Heart right ventricle (tissue), 16 donors: ENCODE results near the gene PEX10. TPM values are rescaled to one million over a fixed set of nuclear protein-coding genes. Genes with fewer than 3 reads are reported as not detected.

Experiments
- ATAC-seq, 8 donors: fragments of 200-7000 bp; cut with Tn5 transposase; one replicate each; pipeline ENCODE4 v1.9.1; 2020; ENCODE audit warnings: mild to moderate bottlenecking in 8 of 8, moderate library complexity in 8 of 8, moderate number of reproducible peaks in 1 of 8
- DNase-seq, 2 donors: peaks; one replicate each; pipeline ENCODE4 v3.0.0-alpha.2; 2020
- H3K27ac ChIP-seq, 10 donors: fragments of 200-600 bp; sonication (generic) in 2 of 10; one replicate each; pipeline versions ENCODE4 v1.5.0 to v1.8.0; 2020 to 2022; ENCODE audit warnings: mild to moderate bottlenecking in 3 of 10
- H3K27me3 ChIP-seq, 7 donors: fragments of 200-600 bp; one replicate each; pipeline ENCODE4 v1.8.0; 2021 to 2022; ENCODE audit warnings: mild to moderate bottlenecking in 2 of 7
- H3K36me3 ChIP-seq, 9 donors: fragments of 200-600 bp; sonication (generic) in 1 of 9; one replicate each; pipeline versions ENCODE4 v1.5.0 to v1.8.0; 2020 to 2022; ENCODE audit warnings: mild to moderate bottlenecking in 2 of 9
- H3K4me1 ChIP-seq, 9 donors: fragments of 200-600 bp; sonication (generic) in 1 of 9; one replicate each; pipeline versions ENCODE4 v1.5.0 to v1.8.0; 2020 to 2022; ENCODE audit warnings: mild to moderate bottlenecking in 4 of 9
- H3K4me3 ChIP-seq, 10 donors: fragments of 200-600 bp; sonication (generic) in 2 of 10; one replicate each; pipeline versions ENCODE4 v1.5.0 to v1.8.0; 2020 to 2022; ENCODE audit warnings: mild to moderate bottlenecking in 7 of 10, moderate library complexity in 2 of 10
- H3K9me3 ChIP-seq, 11 donors: fragments of 200-600 bp in 10 of 11; sonication (generic) in 2 of 11; one replicate each; pipeline versions ENCODE4 v1.5.0 to v1.8.0; 2013 to 2022; ENCODE audit warnings: mild to moderate bottlenecking in 2 of 11, control low read depth in 1 of 11, moderate library complexity in 1 of 11
- WGBS, 2 donors: extraction: QIAGEN DNeasy Blood & Tissue Kit; methylation state at CpG; one replicate each; pipeline ENCODE4 v1.1.7; 2013; ENCODE audit warnings: inconsistent platforms in 1 of 2; 5-methylcytosine and 5-hydroxymethylcytosine counted together
- intact Hi-C, 10 donors: fragments of 100-400 bp; cut with DNase I; formaldehyde crosslinking; loops; one replicate each; pipeline versions ENCODE4 v1.11.1 to v1.14.2; 2022
- polyA plus RNA-seq, 2 donors: library from polyadenylated mRNA; stranded (reverse); fragments of 200-250 nt; gene quantifications; one replicate each; pipeline ENCODE4 v1.2.3, GENCODE V29; 2013
- total RNA-seq, 10 donors: library from RNA; stranded (reverse); fragmentation: NEBNext Ultra II Directional in 3 of 10; extraction: Animal tissue kit (Norgen Biotek cat#: 25700) in 3 of 10; gene quantifications; one replicate each; pipeline versions ENCODE4 v1.2.1 to v1.2.4, GENCODE V29; 2021 to 2023
- TF ChIP-seq, protein P1 (sequence below), 9 donors: fragments of 200-600 bp; sonication (generic) in 2 of 9; IDR thresholded peaks; one replicate each; pipeline versions ENCODE4 v1.5.0 to v1.8.0; 2021 to 2022; ENCODE audit warnings: antibody characterized with exemption in 9 of 9, mild to moderate bottlenecking in 5 of 9, moderate library complexity in 1 of 9
- donor health status: Arrhythmogenic right ventricular cardiomyopathy.
- donor health status: ischemic (EF 13 %, LVEDD 7.1; RV severe dilation, severe dysfunction).
- donor health status: healthy with polysubstance abuse.
- donor health status: DM: no; HTN: yes; CAD: no.
- donor health status: DM: no; HTN: no; CAD: no.
- donor health status: ischemic (EF 25% LVEDD 6.9; RV normal size, moderate dysfunction).
- donor health status: ischemic (EF 25% LVEDD 5.7; RV mildly dilated, moderate dysfunction).
- donor health status: healthy.
- donor health status: DM: yes; HTN: yes; CAD: no.
- donor health status: Ischemic cardiomyopathy.
- donor health status: ischemic (EF 35%, LVEDD 5.7; RV mildly dilated, moderate dysfunction).
- donor health status: nonischemic (EF 11% LVEDD 7.7; RV severe dilation, severe dysfunction).
- donor health status: DM: yes; HTN: yes; CAD: no.
- donor health status: PGD.
- donor health status: ischemic (EF 29% LVEDD 5.4; RV normal size, mild dysfunction).
- donor health status: nonischemic (EF 23%, LVEDD 6.1; RV moderate dilation, normal function).

Gene PEX10
- total and polyA plus RNA-seq, 12 donors, result 13.7 to 26.0 (median 18.5) TPM

DNA sequence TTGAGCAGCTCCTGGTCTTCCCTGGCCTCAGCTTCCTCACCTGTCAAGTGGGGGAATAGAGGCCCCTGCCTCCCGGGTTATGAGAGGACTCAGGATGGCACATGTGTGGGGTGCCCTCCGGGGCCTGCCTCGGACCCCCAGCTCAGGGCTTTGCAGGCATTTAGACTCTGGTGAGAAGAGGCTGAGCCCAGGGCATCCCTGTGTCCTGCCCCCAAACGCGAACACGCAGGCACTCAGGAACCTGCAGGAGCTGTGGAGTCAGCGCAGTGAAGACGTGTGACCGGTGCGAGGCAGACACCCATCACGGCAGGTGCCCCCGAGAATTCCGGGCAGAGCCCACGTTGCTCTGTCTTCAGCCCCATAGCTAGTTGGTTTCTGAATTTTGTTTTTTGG, 5.5 kb upstream of the PEX10 start:
- H3K4me1 ChIP-seq, result peaks cover 3 to 20% (median 18%) of the 10 kb centered on the region in 9 donors
- ATAC-seq (no peak), DNase-seq (no peak)
- no peak overlapping the region for H3K4me3 ChIP-seq
- no peak overlapping the region for H3K27ac ChIP-seq
- H3K9me3 ChIP-seq, result peaks cover 0 to 7% (median 0%) of the 10 kb centered on the region in 11 donors
- WGBS, 2 donors, result 72 to 73% methylated on average over 14 of the region's 14 CpGs
- no peaks in the 10 kb centered on the region for H3K36me3 ChIP-seq
- intact Hi-C loops, result loop anchor here in 7 of 10 donors (5.0 to 10.0 kb wide), 4 partner anchors 227 to 1007 kb away; no protein-coding TSS in a partner anchor
- peaks cover 0 to 61% (median 53%) of the 10 kb centered on the region in 7 donors for H3K27me3 ChIP-seq
- TF ChIP-seq, protein P1, sequence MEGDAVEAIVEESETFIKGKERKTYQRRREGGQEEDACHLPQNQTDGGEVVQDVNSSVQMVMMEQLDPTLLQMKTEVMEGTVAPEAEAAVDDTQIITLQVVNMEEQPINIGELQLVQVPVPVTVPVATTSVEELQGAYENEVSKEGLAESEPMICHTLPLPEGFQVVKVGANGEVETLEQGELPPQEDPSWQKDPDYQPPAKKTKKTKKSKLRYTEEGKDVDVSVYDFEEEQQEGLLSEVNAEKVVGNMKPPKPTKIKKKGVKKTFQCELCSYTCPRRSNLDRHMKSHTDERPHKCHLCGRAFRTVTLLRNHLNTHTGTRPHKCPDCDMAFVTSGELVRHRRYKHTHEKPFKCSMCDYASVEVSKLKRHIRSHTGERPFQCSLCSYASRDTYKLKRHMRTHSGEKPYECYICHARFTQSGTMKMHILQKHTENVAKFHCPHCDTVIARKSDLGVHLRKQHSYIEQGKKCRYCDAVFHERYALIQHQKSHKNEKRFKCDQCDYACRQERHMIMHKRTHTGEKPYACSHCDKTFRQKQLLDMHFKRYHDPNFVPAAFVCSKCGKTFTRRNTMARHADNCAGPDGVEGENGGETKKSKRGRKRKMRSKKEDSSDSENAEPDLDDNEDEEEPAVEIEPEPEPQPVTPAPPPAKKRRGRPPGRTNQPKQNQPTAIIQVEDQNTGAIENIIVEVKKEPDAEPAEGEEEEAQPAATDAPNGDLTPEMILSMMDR (IDR thresholded peaks at IDR 0.05), result no peak

DNA sequence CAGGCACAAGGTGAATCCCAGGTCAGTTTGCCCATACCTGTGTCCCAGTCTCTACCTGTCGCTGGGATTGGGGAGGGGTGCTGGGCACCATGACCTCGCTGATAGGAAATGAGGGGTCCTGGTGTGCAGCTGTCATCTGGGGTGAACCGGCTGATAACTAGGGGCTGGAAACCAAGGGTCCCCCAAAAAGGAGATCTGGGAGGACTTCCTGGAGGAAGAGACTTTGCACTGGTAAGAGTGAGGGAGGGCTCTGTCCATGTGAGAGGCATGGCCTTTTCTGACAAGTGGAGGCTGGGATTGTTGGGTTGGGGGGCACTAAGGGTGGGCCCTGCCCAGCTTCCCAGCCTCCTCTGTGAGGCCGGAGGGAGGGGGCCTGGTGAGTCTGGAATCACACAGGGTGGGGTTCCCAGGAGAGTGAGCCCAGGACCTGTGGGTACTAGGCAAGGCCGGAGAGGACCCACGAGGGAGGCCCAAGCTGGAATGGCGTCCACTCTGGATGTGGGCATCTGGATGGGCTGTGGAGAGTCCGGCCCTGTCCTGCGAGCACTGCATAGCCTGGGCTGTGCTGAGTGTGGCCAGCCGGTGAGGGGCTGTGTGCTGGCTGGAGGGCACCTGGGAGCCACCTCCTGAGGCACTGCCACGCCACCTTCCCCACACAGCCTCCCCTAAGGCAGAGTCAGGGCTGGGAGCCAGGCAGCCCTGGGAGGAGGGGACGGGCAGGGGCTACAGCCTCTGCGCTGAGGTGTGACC, 4.9 kb upstream of the PEX10 start:
- intact Hi-C loops, result loop anchor here in 7 of 10 donors (5.0 to 10.0 kb wide), 4 partner anchors 228 to 1008 kb away; no protein-coding TSS in a partner anchor
- ATAC-seq (no peak), DNase-seq (peak in 1 of 2 donors; percentile 5)
- Histone ChIP-seq H3K27me3 (peaks cover 0 to 59% (median 53%) of the 10 kb centered on the region in 7 donors), H3K4me1 (peaks cover 3 to 21% (median 18%) of the 10 kb centered on the region in 9 donors), H3K4me3 (no peak overlapping the region), H3K9me3 (peaks cover 0 to 1% (median 0%) of the 10 kb centered on the region in 11 donors), H3K27ac (no peak overlapping the region), H3K36me3 (no peaks in the 10 kb centered on the region)
- whole genome bisulfite sequencing, 2 donors, result 74 to 84% methylated on average over 13 of the region's 13 CpGs
- TF ChIP-seq, protein P1 (IDR thresholded peaks at IDR 0.05), result no peak

DNA sequence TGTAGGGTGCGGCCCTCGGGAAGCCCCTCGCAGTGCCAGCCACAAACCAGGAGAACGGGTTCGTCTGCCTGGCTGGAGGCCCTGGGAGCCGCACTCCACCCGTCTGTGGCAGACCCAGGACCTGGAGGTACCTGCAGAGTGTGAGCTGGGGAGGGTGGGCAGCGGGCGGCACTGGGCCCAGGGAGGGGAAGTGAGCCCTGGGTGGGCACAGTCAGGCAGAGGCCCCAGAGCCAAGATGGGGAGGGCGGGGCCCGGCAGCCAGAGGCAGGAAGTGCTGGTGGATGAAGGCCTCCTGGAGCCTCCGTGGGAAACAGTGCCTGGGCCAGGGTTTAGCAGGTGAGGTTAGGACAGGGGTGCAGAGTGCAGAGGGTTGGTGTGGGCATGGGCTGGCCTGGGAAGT, 4.0 kb upstream of the PEX10 start:
- H3K4me1 ChIP-seq, result peaks cover 3 to 28% (median 25%) of the 10 kb centered on the region in 9 donors
- peak in 1 of 2 donors; percentile 9 for DNase-seq
- intact Hi-C loops, result loop anchor here in 7 of 10 donors (5.0 to 10.0 kb wide), 4 partner anchors 228 to 1008 kb away; no protein-coding TSS in a partner anchor
- H3K36me3 ChIP-seq, result no peaks in the 10 kb centered on the region
- no peaks in the 10 kb centered on the region for H3K9me3 ChIP-seq
- peak overlapping the region in 1 of 10 donors; percentile 66 for H3K27ac ChIP-seq
- peaks cover 0 to 59% (median 53%) of the 10 kb centered on the region in 7 donors for H3K27me3 ChIP-seq
- WGBS, 2 donors, result 51 to 64% methylated on average over 10 to 12 of the region's 12 CpGs
- H3K4me3 ChIP-seq, result peak overlapping the region in 1 of 10 donors; percentile 47
- ATAC-seq, result no peak
- TF ChIP-seq, protein P1 (IDR thresholded peaks at IDR 0.05), result no peak

DNA sequence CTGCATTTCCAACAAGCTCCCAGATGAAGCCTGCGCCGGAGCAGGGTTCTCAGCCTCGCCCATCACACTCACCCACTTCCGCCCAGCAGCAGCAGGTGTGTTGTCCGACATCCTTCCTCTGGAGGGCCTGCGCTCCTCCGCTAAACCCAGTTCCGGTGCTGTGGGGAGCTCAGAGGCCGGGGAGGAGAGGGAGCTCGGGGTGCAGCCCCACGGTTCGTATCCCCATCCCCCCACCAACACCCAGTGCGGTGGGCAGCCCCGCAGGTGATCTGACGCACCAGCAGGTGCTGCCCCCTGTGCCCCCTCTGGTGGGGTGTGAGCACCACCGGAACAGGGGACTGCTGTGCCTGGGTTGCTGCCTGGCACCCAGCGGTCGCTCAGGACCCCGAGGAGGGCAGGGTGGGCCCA, 3.4 kb upstream of the PEX10 start:
- ATAC-seq (no peak), DNase-seq (peak in 1 of 2 donors; percentile 23)
- WGBS, 2 donors, result 63 to 65% methylated on average over 19 of the region's 19 CpGs
- peak overlapping the region in 1 of 10 donors; percentile 66 for H3K27ac ChIP-seq
- peaks cover 3 to 31% (median 25%) of the 10 kb centered on the region in 9 donors for H3K4me1 ChIP-seq
- no peaks in the 10 kb centered on the region for H3K36me3 ChIP-seq
- H3K4me3 ChIP-seq, result peak overlapping the region in 1 of 10 donors; percentile 47
- no peaks in the 10 kb centered on the region for H3K9me3 ChIP-seq
- TF ChIP-seq, protein P1 (IDR thresholded peaks at IDR 0.05), result no peak
- H3K27me3 ChIP-seq, result peaks cover 0 to 55% (median 49%) of the 10 kb centered on the region in 7 donors
- intact Hi-C loops, result loop anchor here in 9 of 10 donors (2.0 to 10.0 kb wide), 9 partner anchors 131 to 1009 kb away; no protein-coding TSS in a partner anchor
